Activated B cell treated with CpG ODN at 0.5 μM for 24 hours (primary cell): ENCODE data around the gene KCTD16. TPM values are rescaled to one million over a fixed set of nuclear protein-coding genes. Genes with fewer than 3 reads are reported as not detected.

ENCODE experiments used
- ATAC-seq: fragments of 200-7000 bp; cut with Tn5 transposase; one replicate; pipeline ENCODE4 v1.10.0; 2021; ENCODE audit warnings: low read depth, mild to moderate bottlenecking, moderate library complexity
- CTCF ChIA-PET: fragments of 350-600 bp; sonication (Branson Sonifier 250); formaldehyde crosslinking; loops from one replicate; lab custom pipeline; 2021; ENCODE audit warnings: antibody characterized with exemption; lab: Charles Lee
- POLR2A ChIA-PET: fragments of 350-600 bp; sonication (Branson Sonifier 250); formaldehyde crosslinking; loops from one replicate; lab custom pipeline; 2021; ENCODE audit warnings: antibody characterized with exemption; lab: Charles Lee
- DNase-seq: peaks from one replicate; pipeline ENCODE4 v3.0.0; 2022
- H3K27ac Mint-ChIP-seq: one replicate; pipeline ENCODE4 v1.8.0; 2020; ENCODE audit warnings: mixed read lengths
- H3K27me3 Mint-ChIP-seq: one replicate; pipeline ENCODE4 v1.8.0; 2021; ENCODE audit warnings: mixed read lengths
- H3K36me3 Mint-ChIP-seq: one replicate; pipeline ENCODE4 v1.8.0; 2021; ENCODE audit warnings: low read depth, mixed read lengths
- H3K4me1 Mint-ChIP-seq: one replicate; pipeline ENCODE4 v1.8.0; 2021; ENCODE audit warnings: mixed read lengths
- H3K4me3 Mint-ChIP-seq: one replicate; pipeline ENCODE4 v1.8.0; 2020; ENCODE audit warnings: mild to moderate bottlenecking, mixed read lengths
- H3K9me3 Mint-ChIP-seq: one replicate; pipeline ENCODE4 v1.8.0; 2020; ENCODE audit warnings: mixed read lengths
- intact Hi-C: fragments of 100-400 bp; cut with micrococcal nuclease; formaldehyde crosslinking; loops from one replicate; pipeline ENCODE4 v1.15.1; 2024
- total RNA-seq: library from RNA; stranded (reverse); gene quantifications from 2 replicates; pipeline ENCODE4 v1.2.3, GENCODE V29; 2022
- TF ChIP-seq, protein P1 (sequence below): fragments of 200-600 bp; IDR thresholded peaks from one replicate; pipeline ENCODE4 v1.8.0; 2022; ENCODE audit warnings: antibody characterized with exemption, mild to moderate bottlenecking

The KCTD16 gene
- total RNA-seq, 1 donor from 2014 or later: not detected

GRCh38 chr5:144336191-144336961 is 165.7 kb downstream of the KCTD16 start:
- no peaks in the 10 kb centered on the region for H3K4me1 Mint-ChIP-seq
- no peaks in the 10 kb centered on the region for H3K36me3 Mint-ChIP-seq
- H3K4me3 Mint-ChIP-seq: no peak overlapping the region
- H3K27ac Mint-ChIP-seq: no peak overlapping the region
- H3K9me3 Mint-ChIP-seq: peaks cover 3% of the 10 kb centered on the region
- TF ChIP-seq, protein P1, sequence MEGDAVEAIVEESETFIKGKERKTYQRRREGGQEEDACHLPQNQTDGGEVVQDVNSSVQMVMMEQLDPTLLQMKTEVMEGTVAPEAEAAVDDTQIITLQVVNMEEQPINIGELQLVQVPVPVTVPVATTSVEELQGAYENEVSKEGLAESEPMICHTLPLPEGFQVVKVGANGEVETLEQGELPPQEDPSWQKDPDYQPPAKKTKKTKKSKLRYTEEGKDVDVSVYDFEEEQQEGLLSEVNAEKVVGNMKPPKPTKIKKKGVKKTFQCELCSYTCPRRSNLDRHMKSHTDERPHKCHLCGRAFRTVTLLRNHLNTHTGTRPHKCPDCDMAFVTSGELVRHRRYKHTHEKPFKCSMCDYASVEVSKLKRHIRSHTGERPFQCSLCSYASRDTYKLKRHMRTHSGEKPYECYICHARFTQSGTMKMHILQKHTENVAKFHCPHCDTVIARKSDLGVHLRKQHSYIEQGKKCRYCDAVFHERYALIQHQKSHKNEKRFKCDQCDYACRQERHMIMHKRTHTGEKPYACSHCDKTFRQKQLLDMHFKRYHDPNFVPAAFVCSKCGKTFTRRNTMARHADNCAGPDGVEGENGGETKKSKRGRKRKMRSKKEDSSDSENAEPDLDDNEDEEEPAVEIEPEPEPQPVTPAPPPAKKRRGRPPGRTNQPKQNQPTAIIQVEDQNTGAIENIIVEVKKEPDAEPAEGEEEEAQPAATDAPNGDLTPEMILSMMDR: no peak
- ChIA-PET CTCF (no interaction called here), POLR2A (no interaction called here)
- ATAC-seq (no peak), DNase-seq (no peak)
- no peaks in the 10 kb centered on the region for H3K27me3 Mint-ChIP-seq
- intact Hi-C loops: no loop called here

DNA sequence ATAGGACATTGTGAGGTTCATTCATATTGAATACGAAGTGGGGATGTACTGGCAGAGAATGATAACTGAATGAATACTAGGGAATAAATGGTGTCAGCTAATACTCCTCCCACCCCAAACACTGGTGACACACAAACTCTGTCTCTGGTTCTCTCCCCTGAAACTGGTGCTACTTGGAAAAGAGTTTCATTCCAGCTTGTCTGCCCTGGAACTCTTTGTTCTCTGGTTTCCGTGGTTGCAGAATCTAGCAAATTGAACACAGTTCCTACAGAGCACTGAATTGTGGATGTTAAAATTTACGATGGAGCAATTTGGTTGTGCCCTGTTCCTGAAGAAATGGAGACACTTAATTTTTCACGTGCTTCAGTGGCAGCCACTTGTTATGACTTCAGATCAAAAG is 181.7 kb downstream of the KCTD16 start:
- intact Hi-C loops: no loop called here
- H3K4me1 Mint-ChIP-seq: no peaks in the 10 kb centered on the region
- no peak for ATAC-seq
- no peaks in the 10 kb centered on the region for H3K9me3 Mint-ChIP-seq
- no peak for DNase-seq
- POLR2A ChIA-PET: no interaction called here
- no peak overlapping the region for H3K27ac Mint-ChIP-seq
- TF ChIP-seq, protein P1: no peak
- H3K4me3 Mint-ChIP-seq: no peak overlapping the region
- no peaks in the 10 kb centered on the region for H3K36me3 Mint-ChIP-seq
- H3K27me3 Mint-ChIP-seq: peaks cover 2% of the 10 kb centered on the region
- CTCF ChIA-PET: no interaction called here

GRCh38 chr5:144352732-144353317 is 182.2 kb downstream of the KCTD16 start:
- DNase-seq: no peak
- TF ChIP-seq, protein P1: no peak
- Mint-ChIP-seq H3K27me3 (peaks cover 2% of the 10 kb centered on the region), H3K9me3 (no peaks in the 10 kb centered on the region), H3K4me3 (no peak overlapping the region), H3K4me1 (no peaks in the 10 kb centered on the region), H3K36me3 (no peaks in the 10 kb centered on the region), H3K27ac (no peak overlapping the region)
- POLR2A ChIA-PET: no interaction called here
- CTCF ChIA-PET: no interaction called here
- intact Hi-C loops: no loop called here
- ATAC-seq: no peak

DNA sequence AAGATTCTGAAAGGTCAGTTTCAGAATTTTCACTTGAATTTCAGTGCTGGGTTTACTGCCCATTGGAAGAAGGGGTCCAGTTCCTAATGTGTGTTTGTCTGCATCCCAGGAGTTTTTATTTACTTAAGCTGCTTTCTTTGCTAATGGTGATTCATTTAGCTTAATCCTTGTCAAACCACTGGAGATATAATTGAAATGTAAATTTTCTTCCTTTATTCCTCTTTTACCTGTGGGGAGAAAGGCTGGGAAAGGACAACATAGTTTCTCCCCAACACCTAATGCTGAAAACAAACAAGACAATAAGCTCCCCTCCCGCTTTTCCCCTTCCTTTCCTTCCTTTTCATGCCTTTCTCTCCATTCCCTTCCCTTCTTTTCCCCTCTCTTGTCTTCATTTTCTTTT is 185.8 kb downstream of the KCTD16 start:
- H3K27ac Mint-ChIP-seq: no peak overlapping the region
- intact Hi-C loops: no loop called here
- ChIA-PET POLR2A (no interaction called here), CTCF (no interaction called here)
- no peak overlapping the region for H3K4me3 Mint-ChIP-seq
- ATAC-seq (no peak), DNase-seq (no peak)
- H3K27me3 Mint-ChIP-seq: peaks cover 2% of the 10 kb centered on the region
- no peaks in the 10 kb centered on the region for H3K9me3 Mint-ChIP-seq
- H3K36me3 Mint-ChIP-seq: no peaks in the 10 kb centered on the region
- no peaks in the 10 kb centered on the region for H3K4me1 Mint-ChIP-seq
- TF ChIP-seq, protein P1: no peak

DNA sequence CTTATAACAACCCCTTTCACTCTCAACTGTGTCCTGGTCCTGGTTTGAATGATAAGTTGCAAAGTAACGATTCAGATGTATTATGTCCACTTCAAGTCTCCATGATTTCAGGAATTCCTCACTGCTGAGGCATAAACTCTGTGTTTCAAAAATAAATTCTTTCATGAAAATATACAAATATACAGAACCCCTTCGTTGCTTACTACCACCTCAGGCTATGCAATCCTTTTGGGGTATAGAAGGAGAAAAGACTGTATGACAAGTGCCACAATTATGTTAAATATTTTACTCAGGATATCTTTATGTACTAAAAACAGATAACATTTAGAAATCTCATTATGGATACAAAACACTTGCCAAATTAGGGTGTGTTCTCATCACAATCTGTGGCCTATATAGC is 190.7 kb downstream of the KCTD16 start:
- ChIA-PET CTCF (no interaction called here), POLR2A (no interaction called here)
- H3K27me3 Mint-ChIP-seq: no peaks in the 10 kb centered on the region
- no peaks in the 10 kb centered on the region for H3K9me3 Mint-ChIP-seq
- TF ChIP-seq, protein P1: no peak
- H3K4me3 Mint-ChIP-seq: no peak overlapping the region
- no peak for ATAC-seq
- intact Hi-C loops: no loop called here
- H3K4me1 Mint-ChIP-seq: no peaks in the 10 kb centered on the region
- no peaks in the 10 kb centered on the region for H3K36me3 Mint-ChIP-seq
- no peak for DNase-seq
- no peak overlapping the region for H3K27ac Mint-ChIP-seq
